H9 (cell line): Measurements from ENCODE around the gene PRR33. TPM values are rescaled to one million over a fixed set of nuclear protein-coding genes. Genes with fewer than 3 reads are reported as not detected.

Experiments
- DNase-seq: peaks from one replicate; pipeline ENCODE4 v3.0.0-alpha.2; 2017
- H2AFZ ChIP-seq: one replicate; pipeline ENCODE4 v1.6.1; 2013; ENCODE audit warnings: mild to moderate bottlenecking, low read length, control low read depth, moderate library complexity
- H2AK5ac ChIP-seq: 2 replicates; pipeline ENCODE4 v1.6.1; 2013; ENCODE audit warnings: low read length, control low read depth, mixed read lengths; ENCODE audit not compliant: insufficient read length
- H2BK120ac ChIP-seq: one replicate; pipeline ENCODE4 v1.6.1; 2013; ENCODE audit warnings: low read depth, mild to moderate bottlenecking, low read length, control low read depth, inconsistent platforms; ENCODE audit not compliant: poor library complexity, severe bottlenecking
- H2BK12ac ChIP-seq: 2 replicates; pipeline ENCODE4 v1.6.1; 2013; ENCODE audit warnings: low read length, control low read depth, mixed read lengths, low read depth; ENCODE audit not compliant: insufficient read length
- H2BK15ac ChIP-seq: 2 replicates; pipeline ENCODE4 v1.6.1; 2013; ENCODE audit warnings: low read depth, low read length, control low read depth
- H2BK20ac ChIP-seq: one replicate; pipeline ENCODE4 v1.6.1; 2013; ENCODE audit warnings: low read depth, mild to moderate bottlenecking, low read length, control low read depth, inconsistent platforms; ENCODE audit not compliant: poor library complexity, severe bottlenecking
- H2BK5ac ChIP-seq: 2 replicates; pipeline ENCODE4 v1.6.1; 2013; ENCODE audit warnings: low read length, control low read depth, mixed read lengths; ENCODE audit not compliant: insufficient read length
- H3K14ac ChIP-seq: 2 replicates; pipeline ENCODE4 v1.6.1; 2013; ENCODE audit warnings: low read length, control low read depth; ENCODE audit not compliant: insufficient read depth
- H3K18ac ChIP-seq: 2 replicates; pipeline ENCODE4 v1.6.1; 2013; ENCODE audit warnings: low read depth, mild to moderate bottlenecking, mixed read lengths, low read length, control low read depth; ENCODE audit not compliant: insufficient read length
- H3K23ac ChIP-seq: 2 replicates; pipeline ENCODE4 v1.6.1; 2013; ENCODE audit warnings: low read length, control low read depth, mixed read lengths, low read depth; ENCODE audit not compliant: insufficient read length
- H3K23me2 ChIP-seq: 2 replicates; pipeline ENCODE4 v1.6.1; 2013; ENCODE audit warnings: low read depth, mild to moderate bottlenecking, mixed read lengths, low read length, control low read depth; ENCODE audit not compliant: insufficient read length, poor library complexity, severe bottlenecking
- H3K27ac ChIP-seq: 2 replicates; pipeline ENCODE4 v1.5.1; 2013; ENCODE audit warnings: low read length, control low read depth, mixed read lengths, low read depth; ENCODE audit not compliant: insufficient read length
- H3K27me3 ChIP-seq: 2 replicates; pipeline ENCODE4 v1.6.1; 2013; ENCODE audit warnings: low read length, control low read depth, inconsistent platforms; ENCODE audit not compliant: insufficient read depth
- H3K4ac ChIP-seq: 2 replicates; pipeline ENCODE4 v1.6.1; 2013; ENCODE audit warnings: low read depth, mild to moderate bottlenecking, control low read depth, inconsistent platforms, low read length, moderate library complexity
- H3K4me1 ChIP-seq: 2 replicates; pipeline ENCODE4 v1.6.1; 2013; ENCODE audit warnings: low read length, control low read depth, inconsistent platforms; ENCODE audit not compliant: insufficient read depth
- H3K4me2 ChIP-seq: 2 replicates; pipeline ENCODE4 v1.6.1; 2013; ENCODE audit warnings: low read length, control low read depth, mixed read lengths; ENCODE audit not compliant: insufficient read length, insufficient read depth
- H3K56ac ChIP-seq: 2 replicates; pipeline ENCODE4 v1.6.1; 2013; ENCODE audit warnings: low read depth, mild to moderate bottlenecking, mixed read lengths, low read length, control low read depth; ENCODE audit not compliant: insufficient read length
- H3K79me1 ChIP-seq: 2 replicates; pipeline ENCODE4 v1.6.1; 2013; ENCODE audit warnings: low read depth, mild to moderate bottlenecking, moderate library complexity, low read length, control low read depth, inconsistent platforms; ENCODE audit not compliant: insufficient read depth, poor library complexity, severe bottlenecking
- H3K79me2 ChIP-seq: 2 replicates; pipeline ENCODE4 v1.6.1; 2013; ENCODE audit warnings: low read length, control low read depth, inconsistent platforms; ENCODE audit not compliant: insufficient read depth
- H3K9ac ChIP-seq: 2 replicates; pipeline ENCODE4 v1.6.1; 2013; ENCODE audit warnings: low read length, control low read depth, mixed read lengths; ENCODE audit not compliant: insufficient read length; ENCODE audit errors: extremely low read depth
- H3K9me3 ChIP-seq: one replicate; pipeline ENCODE4 v1.6.1; 2013; ENCODE audit warnings: low read depth, low read length, inconsistent platforms; ENCODE audit not compliant: control insufficient read depth
- H3T11ph ChIP-seq: one replicate; pipeline ENCODE4 v1.6.1; 2013; ENCODE audit warnings: mild to moderate bottlenecking, low read length, control low read depth, inconsistent platforms
- H4K20me1 ChIP-seq: one replicate; pipeline ENCODE4 v1.6.1; 2013; ENCODE audit not compliant: control insufficient read depth, insufficient read length, insufficient read depth
- H4K5ac ChIP-seq: 2 replicates; pipeline ENCODE4 v1.6.1; 2013; ENCODE audit warnings: low read depth, mild to moderate bottlenecking, mixed read lengths, low read length, control low read depth; ENCODE audit not compliant: insufficient read length
- H4K8ac ChIP-seq: replicated peaks from 2 replicates; pipeline ENCODE4 v1.6.1; 2013; ENCODE audit warnings: low read length, control low read depth, mixed read lengths, low read depth; ENCODE audit not compliant: insufficient read length
- H4K91ac ChIP-seq: 2 replicates; pipeline ENCODE4 v1.6.1; 2013; ENCODE audit warnings: low read depth, mild to moderate bottlenecking, moderate library complexity, mixed read lengths, low read length, control low read depth; ENCODE audit not compliant: insufficient read length
- H3K27ac Mint-ChIP-seq, 3 experiments: 2 replicates in 2 of 3; 3 replicates in 1 of 3; pipeline ENCODE4 v1.8.0; 2020 to 2021; ENCODE audit warnings: mixed read lengths in 3 of 3, mild to moderate bottlenecking in 1 of 3, moderate library complexity in 1 of 3
- H3K27me3 Mint-ChIP-seq: 2 replicates; pipeline ENCODE4 v1.8.0; 2021; ENCODE audit warnings: low read depth, mild to moderate bottlenecking, moderate library complexity, mixed read lengths
- H3K36me3 Mint-ChIP-seq, 3 experiments: 2 replicates in 2 of 3; 3 replicates in 1 of 3; pipeline ENCODE4 v1.8.0; 2020 to 2021; ENCODE audit warnings: low read depth in 3 of 3, mixed read lengths in 3 of 3; ENCODE audit not compliant: insufficient read depth in 1 of 3
- H3K4me1 Mint-ChIP-seq, 2 experiments: 2 replicates each; pipeline ENCODE4 v1.8.0; 2020; ENCODE audit warnings: mixed read lengths in 2 of 2
- H3K4me3 Mint-ChIP-seq, 2 experiments: 2 replicates in 1 of 2; 3 replicates in 1 of 2; pipeline ENCODE4 v1.8.0; 2020 to 2021; ENCODE audit warnings: mild to moderate bottlenecking in 2 of 2, mixed read lengths in 2 of 2, moderate library complexity in 1 of 2
- H3K9me3 Mint-ChIP-seq, 2 experiments: 2 replicates in 1 of 2; 3 replicates in 1 of 2; pipeline ENCODE4 v1.8.0; 2020; ENCODE audit warnings: mild to moderate bottlenecking in 2 of 2, mixed read lengths in 2 of 2, moderate library complexity in 1 of 2
- WGBS: extraction: QIAGEN DNeasy Blood & Tissue Kit; methylation state at CpG from one replicate; pipeline ENCODE4 v1.1.7; 2013; ENCODE audit warnings: missing lambda C conversion rate, low lambda C conversion rate, mixed read lengths; ENCODE audit not compliant: insufficient read length; ENCODE audit errors: extremely low coverage; 5-methylcytosine and 5-hydroxymethylcytosine counted together
- total RNA-seq: library from RNA; stranded (reverse); gene quantifications from 2 replicates; pipeline ENCODE4 v1.2.1, GENCODE V29; 2021
- TF ChIP-seq, protein P1 (sequence below): fragments of 200-600 bp; sonication (generic); conservative IDR thresholded peaks from 3 replicates; pipeline ENCODE4 v1.8.0; 2021; ENCODE audit warnings: antibody characterized with exemption, mild to moderate bottlenecking

The PRR33 gene
- total RNA-seq, 1 experiment from 2014 or later: not detected

DNA sequence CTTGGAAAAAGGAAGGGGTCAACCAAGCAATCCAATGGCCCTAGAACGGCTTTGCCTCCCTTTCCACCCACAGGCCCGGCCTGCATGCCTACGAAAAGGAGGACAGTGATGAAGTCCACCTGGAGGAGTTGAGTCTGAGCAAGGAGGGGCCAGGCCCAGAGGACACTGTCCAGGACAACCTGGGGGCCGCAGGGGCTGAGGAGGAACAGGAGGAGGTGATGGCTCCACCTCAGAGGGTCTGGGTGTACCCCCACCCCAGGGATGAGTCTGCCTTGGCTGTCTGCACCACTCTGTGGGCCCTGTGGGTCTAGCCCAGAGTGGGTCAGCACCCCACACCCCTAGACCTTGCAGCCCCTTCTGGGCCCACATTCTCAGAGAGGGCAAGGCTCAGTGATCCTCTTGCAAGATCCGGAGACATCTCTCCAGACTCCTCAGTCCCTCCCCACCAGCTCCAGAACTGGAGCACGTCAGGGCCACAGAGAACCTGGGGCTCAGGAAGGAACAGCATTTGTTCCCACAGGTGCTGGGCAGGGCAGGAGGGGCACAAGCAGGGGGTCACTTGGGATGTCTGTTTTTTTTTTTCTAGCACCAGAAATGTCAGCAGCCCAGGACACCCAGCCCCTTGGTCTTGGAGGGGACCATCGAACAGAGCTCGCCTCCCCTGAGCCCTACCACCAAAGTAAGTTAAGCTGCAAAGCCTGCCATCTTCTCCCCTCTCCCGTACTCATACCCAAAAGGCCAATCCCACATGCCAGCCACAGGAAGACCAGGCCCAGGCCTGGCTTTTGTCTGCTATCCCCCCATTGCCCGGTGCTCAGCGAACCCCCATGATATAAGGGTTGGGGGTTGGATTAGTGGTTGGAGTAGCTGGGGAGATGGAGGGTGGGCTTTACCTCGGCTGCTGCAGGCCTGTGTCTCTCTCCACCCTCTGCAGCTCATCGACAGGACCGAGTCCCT is 8.1 kb downstream of the PRR33 start:
- H3K23me2 ChIP-seq: no peaks in the 10 kb centered on the region
- no peak overlapping the region for H3K18ac ChIP-seq
- Mint-ChIP-seq H3K9me3 (no peaks in the 10 kb centered on the region), H3K4me1 (no peaks in the 10 kb centered on the region), H3K27ac (peak overlapping the region in 1 of 3 experiments; percentile 59; a peak in 1 of 7 replicates), H3K4me3 (no peak overlapping the region), H3K27me3 (peaks cover 14% of the 10 kb centered on the region), H3K36me3 (no peaks in the 10 kb centered on the region)
- no peaks in the 10 kb centered on the region for H3K79me1 ChIP-seq
- H4K91ac ChIP-seq: no peak overlapping the region
- H4K5ac ChIP-seq: no peak overlapping the region
- H4K8ac ChIP-seq: no peak overlapping the region
- no peak overlapping the region for H2BK120ac ChIP-seq
- H3K4me1 ChIP-seq: no peaks in the 10 kb centered on the region
- DNase-seq: peak; percentile 19
- H3K14ac ChIP-seq: no peak overlapping the region
- H3K79me2 ChIP-seq: no peaks in the 10 kb centered on the region
- no peak overlapping the region for H2BK20ac ChIP-seq
- no peak overlapping the region for H3K27ac ChIP-seq
- no peaks in the 10 kb centered on the region for H3K27me3 ChIP-seq
- H2AFZ ChIP-seq: no peak overlapping the region
- H3K4ac ChIP-seq: no peak overlapping the region
- no peak overlapping the region for H2BK5ac ChIP-seq
- no peaks in the 10 kb centered on the region for H3K9me3 ChIP-seq
- H3T11ph ChIP-seq: no peak overlapping the region
- no peak overlapping the region for H2BK12ac ChIP-seq
- H3K23ac ChIP-seq: no peak overlapping the region
- no peak overlapping the region for H3K9ac ChIP-seq
- no peak overlapping the region for H3K56ac ChIP-seq
- H4K20me1 ChIP-seq: no peaks in the 10 kb centered on the region
- TF ChIP-seq, protein P1, sequence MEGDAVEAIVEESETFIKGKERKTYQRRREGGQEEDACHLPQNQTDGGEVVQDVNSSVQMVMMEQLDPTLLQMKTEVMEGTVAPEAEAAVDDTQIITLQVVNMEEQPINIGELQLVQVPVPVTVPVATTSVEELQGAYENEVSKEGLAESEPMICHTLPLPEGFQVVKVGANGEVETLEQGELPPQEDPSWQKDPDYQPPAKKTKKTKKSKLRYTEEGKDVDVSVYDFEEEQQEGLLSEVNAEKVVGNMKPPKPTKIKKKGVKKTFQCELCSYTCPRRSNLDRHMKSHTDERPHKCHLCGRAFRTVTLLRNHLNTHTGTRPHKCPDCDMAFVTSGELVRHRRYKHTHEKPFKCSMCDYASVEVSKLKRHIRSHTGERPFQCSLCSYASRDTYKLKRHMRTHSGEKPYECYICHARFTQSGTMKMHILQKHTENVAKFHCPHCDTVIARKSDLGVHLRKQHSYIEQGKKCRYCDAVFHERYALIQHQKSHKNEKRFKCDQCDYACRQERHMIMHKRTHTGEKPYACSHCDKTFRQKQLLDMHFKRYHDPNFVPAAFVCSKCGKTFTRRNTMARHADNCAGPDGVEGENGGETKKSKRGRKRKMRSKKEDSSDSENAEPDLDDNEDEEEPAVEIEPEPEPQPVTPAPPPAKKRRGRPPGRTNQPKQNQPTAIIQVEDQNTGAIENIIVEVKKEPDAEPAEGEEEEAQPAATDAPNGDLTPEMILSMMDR: no peak
- whole genome bisulfite sequencing: no CpG with 5 or more reads among the region's 14 CpGs
- H2BK15ac ChIP-seq: no peak overlapping the region
- H3K4me2 ChIP-seq: no peak overlapping the region
- H2AK5ac ChIP-seq: no peak overlapping the region
